HEK293 (cell line): ENCODE results near the gene WDR89.

Experiments used
- ATF2 ChIP-seq: fragments of 450-650 bp; formaldehyde crosslinking; IDR thresholded peaks from 2 replicates; pipeline ENCODE4 v1.5.1; 2016; ENCODE audit warnings: missing biosample characterization, missing genetic modification characterization, low read depth
- BCL11B ChIP-seq: fragments of 450-650 bp; formaldehyde crosslinking; IDR thresholded peaks from 2 replicates; pipeline ENCODE4 v1.5.1; 2016; ENCODE audit warnings: low read depth, missing biosample characterization, missing genetic modification characterization
- CTCF ChIP-seq: fragments of 450-650 bp; formaldehyde crosslinking; IDR thresholded peaks from 2 replicates; pipeline ENCODE4 v1.5.1; 2016; ENCODE audit warnings: missing biosample characterization, missing genetic modification characterization
- GLI4 ChIP-seq: fragments of 450-650 bp; formaldehyde crosslinking; IDR thresholded peaks from 2 replicates; pipeline ENCODE4 v1.5.1; 2016; ENCODE audit warnings: missing biosample characterization, missing genetic modification characterization
- MEIS1 ChIP-seq: sonication (generic); formaldehyde crosslinking; IDR thresholded peaks from 2 replicates; pipeline ENCODE4 v1.8.1; 2022; ENCODE audit warnings: missing genetic modification reagents, mild to moderate bottlenecking, borderline replicate concordance
- OSR2 ChIP-seq: fragments of 450-650 bp; formaldehyde crosslinking; IDR thresholded peaks from 2 replicates; pipeline ENCODE4 v1.5.1; 2016; ENCODE audit warnings: missing biosample characterization, missing genetic modification characterization
- ZBTB10 ChIP-seq: fragments of 450-650 bp; formaldehyde crosslinking; IDR thresholded peaks from 2 replicates; pipeline ENCODE4 v1.5.1; 2016; ENCODE audit warnings: missing biosample characterization, missing genetic modification characterization
- ZNF274 ChIP-seq, 2 experiments: fragments of 200-500 bp in 1 of 2; fragments of 450-650 bp in 1 of 2; sonication (Bioruptor generic) in 1 of 2; formaldehyde crosslinking in 1 of 2; IDR thresholded peaks; 2 replicates each; pipeline versions ENCODE4 v1.5.1 to v1.6.1; 2014 to 2016; ENCODE audit warnings: borderline replicate concordance in 1 of 2, inconsistent platforms in 1 of 2, low read length in 1 of 2, missing biosample characterization in 1 of 2, missing genetic modification characterization in 1 of 2
- ZNF558 ChIP-seq: fragments of 450-650 bp; formaldehyde crosslinking; IDR thresholded peaks from 2 replicates; pipeline ENCODE4 v1.5.1; 2016; ENCODE audit warnings: missing biosample characterization, missing genetic modification characterization
- ZNF610 ChIP-seq: fragments of 450-650 bp; formaldehyde crosslinking; IDR thresholded peaks from 2 replicates; pipeline ENCODE4 v1.5.1; 2016; ENCODE audit warnings: missing biosample characterization, missing genetic modification characterization, borderline replicate concordance
- ZNF747 ChIP-seq: fragments of 450-650 bp; formaldehyde crosslinking; IDR thresholded peaks from 2 replicates; pipeline ENCODE4 v1.5.1; 2016; ENCODE audit warnings: missing biosample characterization, missing genetic modification characterization

- TF ChIP-seq GLI4 (tag by site-specific recombination) (no peak), BCL11B (tag by site-specific recombination) (no peak), ZNF610 (no peak), ZNF747 (tag by site-specific recombination) (no peak), OSR2 (tag by site-specific recombination) (no peak), ATF2 (tag by site-specific recombination) (no peak), ZNF274 (IDR thresholded peaks at IDR 0.05; ENCODE audit: low read length) (no peak), ZNF274 (tag by site-specific recombination; IDR thresholded peaks at IDR 0.05; ENCODE audit: borderline replicate concordance) (no peak), MEIS1 (CRISPR knock-in tag) (no peak), ZNF558 (tag by site-specific recombination) (no peak), CTCF (no peak), ZBTB10 (tag by site-specific recombination) (no peak)
These were observed 3.2 kb downstream of the WDR89 start for GRCh38 chr14:63638493-63638892.
